Suprapubic skin (tissue), 4 donors: Measurements from ENCODE around the gene USP34. TPM values are rescaled to one million over a fixed set of nuclear protein-coding genes. Genes with fewer than 3 reads are reported as not detected.
"Not testable (repeated sequence)": the region's sequence is repeated elsewhere in the genome, so short reads cannot be mapped to it uniquely, and the experiment has no call there.

Experiments
- DNase-seq, 2 donors: peaks; one replicate each; pipeline ENCODE4 v3.0.0-alpha.2; 2019; ENCODE audit warnings: low spot score in 2 of 2
- H3K27ac ChIP-seq: fragments of 200-600 bp; sonication (generic); one replicate; pipeline ENCODE4 v1.5.1; 2019
- H3K27me3 ChIP-seq: fragments of 200-600 bp; sonication (generic); one replicate; pipeline ENCODE4 v1.5.1; 2019
- H3K36me3 ChIP-seq: fragments of 200-600 bp; sonication (generic); one replicate; pipeline ENCODE4 v1.5.1; 2019
- H3K4me1 ChIP-seq: fragments of 200-600 bp; sonication (generic); one replicate; pipeline ENCODE4 v1.5.1; 2019
- H3K4me3 ChIP-seq: fragments of 200-600 bp; sonication (generic); one replicate; pipeline ENCODE4 v1.5.1; 2019; ENCODE audit warnings: mild to moderate bottlenecking
- H3K9me3 ChIP-seq: fragments of 200-600 bp; sonication (generic); one replicate; pipeline ENCODE4 v1.5.1; 2019
- CTCF ChIP-seq, 2 donors: fragments of 200-600 bp in 1 of 2; fragments of 450-650 bp in 1 of 2; sonication (generic) in 1 of 2; IDR thresholded peaks; one replicate each; pipeline ENCODE4 v1.5.1; 2016 to 2019; ENCODE audit warnings: antibody characterized with exemption in 2 of 2, mild to moderate bottlenecking in 1 of 2, moderate library complexity in 1 of 2
- EP300 ChIP-seq: sonication (generic); formaldehyde crosslinking; IDR thresholded peaks from one replicate; pipeline ENCODE4 v1.6.1; 2017; ENCODE audit warnings: antibody characterized with exemption
- POLR2A ChIP-seq, 2 donors: fragments of 450-650 bp; IDR thresholded peaks; one replicate each; pipeline ENCODE4 v1.6.1; 2017; ENCODE audit warnings: antibody characterized with exemption in 2 of 2, mild to moderate bottlenecking in 2 of 2, moderate library complexity in 2 of 2
- POLR2AphosphoS5 ChIP-seq, 3 donors: sonication (generic); formaldehyde crosslinking; IDR thresholded peaks; one replicate each; pipeline ENCODE4 v1.6.1; 2017; ENCODE audit warnings: antibody characterized with exemption in 3 of 3
- WGBS: methylation state at CpG from one replicate; pipeline ENCODE4 v1.1.5; 2018; 5-methylcytosine and 5-hydroxymethylcytosine counted together
- total RNA-seq, 4 donors: library from RNA; depleted of rRNA; stranded (reverse); fragments of >200 nt; gene quantifications; one replicate each; pipeline ENCODE4 v1.1.0, GENCODE V29; 2016

Gene USP34
- total RNA-seq, 4 donors from 2014 or later = 94.5 to 242 (median 111) TPM

DNA sequence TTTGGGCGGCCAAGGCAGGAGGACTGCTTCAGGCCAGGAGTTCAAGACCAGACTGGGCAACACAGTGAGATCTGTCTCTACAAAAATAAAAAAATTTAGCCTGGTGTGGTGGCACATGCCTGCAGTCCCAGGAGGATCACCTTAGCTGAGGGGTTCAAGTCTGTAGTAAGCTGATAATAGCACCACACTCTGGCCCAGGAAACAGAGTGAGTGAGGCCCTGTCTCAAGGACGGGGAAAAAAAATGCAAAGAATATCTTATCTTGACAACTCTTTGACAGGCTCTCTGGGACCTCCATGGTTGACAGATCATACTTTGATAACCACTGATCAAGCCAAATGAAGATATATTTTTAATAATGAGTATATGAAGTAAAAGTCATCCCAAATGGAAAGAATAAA is 22.7 kb downstream of the USP34 start:
- H3K4me1 ChIP-seq = peaks cover 5% of the 10 kb centered on the region
- H3K27me3 ChIP-seq = no peaks in the 10 kb centered on the region
- H3K4me3 ChIP-seq = no peak overlapping the region
- no peak for DNase-seq
- WGBS = 94% methylated on average over 2 of the region's 2 CpGs
- H3K36me3 ChIP-seq = no peaks in the 10 kb centered on the region
- TF ChIP-seq POLR2A (IDR thresholded peaks at IDR 0.05) = no peak
- TF ChIP-seq POLR2AphosphoS5 (IDR thresholded peaks at IDR 0.05) = no peak
- no peak for TF ChIP-seq CTCF (IDR thresholded peaks at IDR 0.05)
- no peak for TF ChIP-seq EP300
- H3K27ac ChIP-seq = no peak overlapping the region
- H3K9me3 ChIP-seq = no peaks in the 10 kb centered on the region

DNA sequence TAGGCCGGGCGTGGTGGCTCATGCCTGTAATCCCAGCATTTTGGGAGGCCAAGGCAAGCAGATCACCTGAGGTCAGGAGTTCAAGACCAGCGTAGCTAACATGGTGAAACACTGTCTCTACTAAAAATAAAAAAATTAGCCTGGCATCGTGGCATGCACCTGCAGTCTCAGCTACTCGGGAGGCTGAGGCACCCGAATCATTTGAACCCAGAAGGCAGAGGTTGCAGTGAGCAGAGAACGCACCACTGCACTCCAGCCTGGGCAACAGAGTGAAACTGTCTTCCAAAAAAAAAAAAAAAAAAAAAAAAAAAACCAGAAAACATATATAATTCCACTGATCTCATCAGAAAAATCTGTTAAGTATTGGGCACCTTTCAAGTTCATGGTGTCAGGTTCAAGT is 23.9 kb downstream of the USP34 start:
- not testable (repeated sequence) for DNase-seq, H3K27me3 ChIP-seq, H3K4me3 ChIP-seq, H3K27ac ChIP-seq, H3K4me1 ChIP-seq, H3K36me3 ChIP-seq, H3K9me3 ChIP-seq
- 84% methylated on average over 7 of the region's 7 CpGs for WGBS

- no peak for DNase-seq
- 93% methylated on average over 7 of the region's 7 CpGs for WGBS
- peaks cover 8% of the 10 kb centered on the region for H3K4me1 ChIP-seq
Measured at GRCh38 chr2:61443342-61444041, 27.4 kb downstream of the USP34 start.

DNA sequence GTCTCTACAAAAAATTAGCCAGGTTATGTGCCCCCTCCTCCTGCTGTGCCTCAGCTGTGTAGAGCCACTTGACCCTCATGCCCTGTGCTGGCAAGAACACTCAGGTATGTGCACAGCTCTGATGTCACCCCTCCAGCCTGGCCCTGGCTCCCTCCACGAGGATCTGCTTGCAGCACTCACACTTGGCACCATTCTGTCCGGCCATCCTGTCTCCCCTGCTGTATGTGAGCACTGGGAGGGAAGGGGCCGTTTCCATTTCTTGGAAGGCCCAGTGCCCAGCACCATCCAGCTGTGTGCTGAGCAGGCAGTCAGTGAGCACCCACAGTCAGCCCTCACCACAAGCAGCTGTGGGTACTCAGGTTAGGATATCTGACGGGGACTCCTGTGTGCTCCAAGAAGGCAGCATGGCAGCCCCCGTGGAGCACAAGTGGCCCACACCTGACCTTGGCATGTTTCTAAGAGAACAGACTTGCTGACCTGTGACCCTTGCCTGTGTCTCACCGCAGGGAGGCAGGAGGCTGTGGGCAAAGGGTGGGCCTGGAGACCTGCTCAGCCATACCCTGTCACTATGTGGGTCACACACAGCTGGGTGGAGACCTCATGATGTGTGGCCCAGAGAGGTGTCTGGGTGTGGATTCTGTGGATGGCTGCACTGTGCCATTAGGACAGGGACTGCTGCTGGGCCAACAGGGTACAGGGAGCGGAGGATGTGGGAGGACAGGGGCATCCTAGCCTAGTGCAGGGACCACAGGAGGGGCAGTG is 31.5 kb downstream of the USP34 start:
- Histone ChIP-seq H3K27me3 (no peaks in the 10 kb centered on the region), H3K4me1 (peaks cover 16% of the 10 kb centered on the region), H3K27ac (no peak overlapping the region), H3K9me3 (no peaks in the 10 kb centered on the region), H3K4me3 (no peak overlapping the region), H3K36me3 (no peaks in the 10 kb centered on the region)
- TF ChIP-seq POLR2AphosphoS5 (IDR thresholded peaks at IDR 0.05) (no peak), POLR2A (IDR thresholded peaks at IDR 0.05) (no peak), EP300 (no peak), CTCF (IDR thresholded peaks at IDR 0.05) (no peak)
- 88% methylated on average over 5 of the region's 7 CpGs for WGBS
- peak in 1 of 2 donors; percentile 43 for DNase-seq

More at GRCh38 chr2:61443342-61444041, 27.4 kb downstream of the USP34 start:
- Histone ChIP-seq H3K27ac (no peak overlapping the region), H3K9me3 (no peaks in the 10 kb centered on the region), H3K27me3 (no peaks in the 10 kb centered on the region), H3K4me3 (no peak overlapping the region), H3K36me3 (no peaks in the 10 kb centered on the region)
- TF ChIP-seq POLR2AphosphoS5 (IDR thresholded peaks at IDR 0.05) (no peak), POLR2A (IDR thresholded peaks at IDR 0.05) (no peak), EP300 (no peak), CTCF (IDR thresholded peaks at IDR 0.05) (no peak)

DNA sequence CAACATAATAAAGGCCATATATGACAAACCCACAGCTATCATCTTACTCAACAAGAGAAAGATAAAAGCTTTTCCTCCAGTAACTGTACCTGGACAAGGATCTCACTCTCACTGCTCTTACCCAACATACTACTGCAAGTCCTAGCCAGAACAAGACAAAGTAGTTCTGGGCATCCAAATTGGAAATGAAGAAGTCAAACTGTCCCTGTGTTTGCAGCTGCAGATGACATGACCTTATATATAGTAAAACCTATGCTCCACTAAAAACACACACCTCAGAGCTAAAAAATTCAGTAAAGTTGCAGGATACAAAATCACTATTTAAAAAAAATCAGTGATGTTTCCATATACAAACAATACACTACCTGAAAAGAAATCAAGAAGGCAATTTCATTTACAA is 32.2 kb downstream of the USP34 start:
- Histone ChIP-seq H3K27me3 (no peaks in the 10 kb centered on the region), H3K4me3 (no peak overlapping the region), H3K9me3 (no peaks in the 10 kb centered on the region), H3K36me3 (no peaks in the 10 kb centered on the region), H3K4me1 (peaks cover 24% of the 10 kb centered on the region), H3K27ac (no peak overlapping the region)
- TF ChIP-seq EP300 (no peak), POLR2AphosphoS5 (IDR thresholded peaks at IDR 0.05) (no peak), POLR2A (IDR thresholded peaks at IDR 0.05) (no peak), CTCF (IDR thresholded peaks at IDR 0.05) (no peak)
- DNase-seq = no peak
